ENCODE measurements around the gene MAPK9. TPM values are rescaled to one million over a fixed set of nuclear protein-coding genes. Genes with fewer than 3 reads are reported as not detected.

MAPK9 gene
- total RNA-seq, 1 experiment from 2014 or later, result 54.0 TPM

DNA sequence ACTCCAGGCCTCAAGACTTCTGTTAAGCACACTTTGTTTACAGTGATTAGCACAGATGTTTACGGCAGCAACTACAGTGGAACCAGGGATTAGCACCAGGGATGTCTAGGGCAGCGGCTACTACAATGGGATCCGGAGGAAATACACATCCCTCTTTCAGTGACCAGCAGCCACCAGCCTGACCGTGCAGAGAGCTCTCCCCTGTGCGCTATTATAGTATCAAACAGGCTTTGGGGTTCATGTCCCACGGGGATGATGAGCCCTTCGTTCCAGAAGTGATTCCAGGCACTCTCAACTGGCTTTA lies 39.7 kb upstream of the MAPK9 start:
- POLR2A ChIA-PET (ENCODE audit: unreplicated experiment), result interaction anchor here (0.5 to 0.6 kb wide), 4 partner anchors 21 to 276 kb away, joined by 4 to 6 read pairs (median 6); partner anchors contain the start of gene GFPT2
- intact Hi-C loops (cut with micrococcal nuclease; ENCODE audit: unreplicated experiment), result loop anchor here (2.0 kb wide), 1 partner anchor 17 kb away; no protein-coding TSS in a partner anchor
- Histone ChIP-seq H3K36me3 (ENCODE audit: low read depth) (no peaks in the 10 kb centered on the region), H3K4me2 (peak overlapping the region; percentile 77), H3K79me2 (ENCODE audit: low read depth) (peaks cover 7% of the 10 kb centered on the region; the same call in 1 of the 2 replicates), H4K20me1 (ENCODE audit: insufficient read depth) (no peaks in the 10 kb centered on the region), H3K4me1 (replicated peaks; ENCODE audit: insufficient read depth) (peaks cover 66% of the 10 kb centered on the region), H3K9me3 (ENCODE audit: insufficient read depth, low read depth) (no peaks in the 10 kb centered on the region), H3K27ac (peak overlapping the region; percentile 90), H3K4me3 (peak overlapping the region; percentile 8; the same call in 1 of the 2 replicates), H3K27me3 (ENCODE audit: insufficient read depth, low read depth) (no peaks in the 10 kb centered on the region), H2AFZ (peak overlapping the region; percentile 5; the same call in 1 of the 2 replicates), H3F3A (ENCODE audit: insufficient read depth, low read depth) (peaks cover 47% of the 10 kb centered on the region), H3K9me2 (ENCODE audit: insufficient read depth) (no peaks in the 10 kb centered on the region)
- no peak for DNase-seq
- BruUV-seq (replicated peaks), result no TSS peak
- CTCF ChIA-PET, result interaction anchor here (0.6 to 1.0 kb wide), 3 partner anchors 12 to 140 kb away, joined by 3 to 5 read pairs (median 5); no protein-coding TSS in a partner anchor
- TF ChIP-seq EZH2 (IDR thresholded peaks at IDR 0.05; ENCODE audit: low read depth) (no peak), CTCF (conservative IDR thresholded peaks at IDR 0.05) (no peak)

DNA sequence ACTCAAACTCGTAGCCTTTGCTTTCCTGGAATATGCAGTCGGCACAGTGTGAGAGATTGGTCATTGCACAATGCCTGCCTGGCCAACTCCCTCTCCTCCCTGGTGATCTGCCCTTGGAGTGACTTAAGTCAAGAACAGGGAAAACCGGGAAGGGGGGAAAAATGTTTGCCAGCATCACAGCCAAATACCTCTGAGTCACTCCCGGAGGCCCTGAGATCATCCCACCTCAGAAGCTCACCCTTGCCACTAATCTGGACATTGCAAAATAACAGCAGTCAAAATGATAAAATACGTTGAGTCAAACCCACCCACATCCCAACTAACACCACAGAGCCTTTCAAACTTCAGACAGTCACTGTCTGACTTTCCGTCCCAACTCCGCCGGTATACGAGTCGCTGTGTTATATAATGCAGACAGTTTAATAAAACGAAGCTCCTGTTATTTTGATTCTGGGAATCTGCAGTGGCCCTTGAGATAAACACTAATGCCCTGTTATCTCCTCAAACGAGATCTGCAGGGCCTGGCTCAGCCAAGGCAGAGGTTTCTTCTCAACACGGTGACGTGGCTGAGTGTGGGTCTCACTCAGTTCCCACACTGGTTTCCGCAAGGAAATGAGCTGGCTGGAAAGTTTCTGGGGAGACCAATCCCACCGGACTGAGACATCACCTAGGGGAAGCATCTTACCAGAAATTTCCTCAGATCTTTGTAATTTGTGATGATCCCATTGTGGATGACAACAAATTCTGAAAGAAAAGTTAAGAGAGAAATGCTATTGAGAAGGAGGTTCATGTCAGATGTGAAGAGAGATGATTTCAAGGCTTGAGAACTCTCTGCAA lies 39.1 kb upstream of the MAPK9 start:
- H3K36me3 ChIP-seq (ENCODE audit: low read depth), result no peaks in the 10 kb centered on the region
- intact Hi-C loops (cut with micrococcal nuclease; ENCODE audit: unreplicated experiment), result loop anchor here (1.0 to 2.0 kb wide), 3 partner anchors 16 to 136 kb away; no protein-coding TSS in a partner anchor
- peak overlapping the region; percentile 38; the same call in 1 of the 2 replicates for H3K4me3 ChIP-seq
- no peaks in the 10 kb centered on the region for H3K27me3 ChIP-seq (ENCODE audit: insufficient read depth, low read depth)
- H3K4me1 ChIP-seq (replicated peaks; ENCODE audit: insufficient read depth), result peaks cover 66% of the 10 kb centered on the region
- no peaks in the 10 kb centered on the region for H3K9me3 ChIP-seq (ENCODE audit: insufficient read depth, low read depth)
- peak overlapping the region; percentile 90 for H3K27ac ChIP-seq
- H2AFZ ChIP-seq, result peak overlapping the region; percentile 5; the same call in 1 of the 2 replicates
- peak; percentile 89 to 98 for DNase-seq
- TF ChIP-seq EZH2 (IDR thresholded peaks at IDR 0.05; ENCODE audit: low read depth) (no peak), CTCF (conservative IDR thresholded peaks at IDR 0.05) (no peak)
- CTCF ChIA-PET, result interaction anchor here (0.6 to 1.1 kb wide), 5 partner anchors 12 to 140 kb away, joined by 3 to 5 read pairs (median 4); no protein-coding TSS in a partner anchor
- BruUV-seq (replicated peaks), result TSS peak; percentile 91
- H3F3A ChIP-seq (ENCODE audit: insufficient read depth, low read depth), result peaks cover 47% of the 10 kb centered on the region
- POLR2A ChIA-PET (ENCODE audit: unreplicated experiment), result interaction anchor here (0.5 to 0.6 kb wide), 3 partner anchors 22 to 277 kb away, joined by 4 to 6 read pairs (median 6); partner anchors contain the start of gene GFPT2
- H3K4me2 ChIP-seq, result peak overlapping the region; percentile 77
- H3K9me2 ChIP-seq (ENCODE audit: insufficient read depth), result no peaks in the 10 kb centered on the region
- H4K20me1 ChIP-seq (ENCODE audit: insufficient read depth), result no peaks in the 10 kb centered on the region
- peaks cover 7% of the 10 kb centered on the region; the same call in 1 of the 2 replicates for H3K79me2 ChIP-seq (ENCODE audit: low read depth)

GRCh38 chr5:180330270-180330648 lies 38.4 kb upstream of the MAPK9 start:
- peak overlapping the region; percentile 90 for H3K27ac ChIP-seq
- peak overlapping the region; percentile 77 for H3K4me2 ChIP-seq
- no peaks in the 10 kb centered on the region for H3K27me3 ChIP-seq (ENCODE audit: insufficient read depth, low read depth)
- no peaks in the 10 kb centered on the region for H3K36me3 ChIP-seq (ENCODE audit: low read depth)
- POLR2A ChIA-PET (ENCODE audit: unreplicated experiment), result no interaction called here
- H3K9me3 ChIP-seq (ENCODE audit: insufficient read depth, low read depth), result no peaks in the 10 kb centered on the region
- H3K9me2 ChIP-seq (ENCODE audit: insufficient read depth), result no peaks in the 10 kb centered on the region
- TF ChIP-seq EZH2 (IDR thresholded peaks at IDR 0.05; ENCODE audit: low read depth) (no peak), CTCF (conservative IDR thresholded peaks at IDR 0.05) (no peak; the same call in 1 of the 2 replicates)
- no peaks in the 10 kb centered on the region for H4K20me1 ChIP-seq (ENCODE audit: insufficient read depth)
- peak overlapping the region; percentile 38; the same call in 1 of the 2 replicates for H3K4me3 ChIP-seq
- CTCF ChIA-PET, result interaction anchor here (1.0 to 1.1 kb wide), 2 partner anchors 24 to 41 kb away, joined by 3 to 4 read pairs; no protein-coding TSS in a partner anchor
- BruUV-seq (replicated peaks), result no TSS peak
- DNase-seq, result no peak
- peaks cover 47% of the 10 kb centered on the region for H3F3A ChIP-seq (ENCODE audit: insufficient read depth, low read depth)
- H2AFZ ChIP-seq, result no peak overlapping the region
- intact Hi-C loops (cut with micrococcal nuclease; ENCODE audit: unreplicated experiment), result loop anchor here (1.0 to 2.0 kb wide), 3 partner anchors 15 to 137 kb away; no protein-coding TSS in a partner anchor
- peaks cover 7% of the 10 kb centered on the region; the same call in 1 of the 2 replicates for H3K79me2 ChIP-seq (ENCODE audit: low read depth)
- peaks cover 62% of the 10 kb centered on the region for H3K4me1 ChIP-seq (replicated peaks; ENCODE audit: insufficient read depth)
